GM19463 (cell line): ENCODE data around the gene ZNF200.

Experiments
- ATAC-seq: cut with Tn5 transposase; IDR thresholded peaks from one replicate; pipeline ENCODE4 v1.9.1; 2021; ENCODE audit warnings: mild to moderate bottlenecking, moderate library complexity; ENCODE audit not compliant: unreplicated experiment

Gene ZNF200

GRCh38 chr16:3179651-3180050 lies 55.3 kb downstream of the ZNF200 start:
- no peak for ATAC-seq

GRCh38 chr16:3175157-3176093 lies 59.5 kb downstream of the ZNF200 start:
- no peak for ATAC-seq

GRCh38 chr16:3174618-3175148 lies 60.3 kb downstream of the ZNF200 start:
- no peak for ATAC-seq

GRCh38 chr16:3173892-3174617 lies 60.9 kb downstream of the ZNF200 start:
- no peak for ATAC-seq
